Heart left ventricle (tissue), 16 donors: ENCODE results near the gene LASP1. TPM values are rescaled to one million over a fixed set of nuclear protein-coding genes. Genes with fewer than 3 reads are reported as not detected.

Experiments used
- ATAC-seq, 4 donors: fragments of 200-7000 bp; cut with Tn5 transposase; one replicate each; pipeline ENCODE4 v1.9.1; 2020 to 2022; ENCODE audit warnings: moderate library complexity in 4 of 4, mild to moderate bottlenecking in 3 of 4, moderate number of reproducible peaks in 1 of 4
- DNase-seq, 5 donors: peaks; one replicate each; pipeline ENCODE4 v3.0.0-alpha.2; 2020
- H3K27ac ChIP-seq, 12 donors: fragments of 200-600 bp; sonication (generic) in 4 of 12; one replicate each; pipeline versions ENCODE4 v1.5.0 to v1.8.0; 2016 to 2022; ENCODE audit warnings: mild to moderate bottlenecking in 2 of 12
- H3K27me3 ChIP-seq, 9 donors: fragments of 200-600 bp; sonication (generic) in 2 of 9; one replicate each; pipeline versions ENCODE4 v1.5.1 to v1.8.0; 2016 to 2022; ENCODE audit warnings: mild to moderate bottlenecking in 3 of 9
- H3K36me3 ChIP-seq, 9 donors: fragments of 200-600 bp; sonication (generic) in 2 of 9; one replicate each; pipeline versions ENCODE4 v1.5.0 to v1.8.0; 2018 to 2022; ENCODE audit warnings: mild to moderate bottlenecking in 2 of 9
- H3K4me1 ChIP-seq, 12 donors: fragments of 200-600 bp; sonication (generic) in 4 of 12; one replicate each; pipeline versions ENCODE4 v1.5.0 to v1.8.0; 2016 to 2022; ENCODE audit warnings: mild to moderate bottlenecking in 3 of 12
- H3K4me3 ChIP-seq, 12 donors: fragments of 200-600 bp; sonication (generic) in 4 of 12; one replicate each; pipeline versions ENCODE4 v1.5.0 to v1.8.0; 2017 to 2022; ENCODE audit warnings: mild to moderate bottlenecking in 9 of 12, moderate library complexity in 4 of 12
- H3K9me3 ChIP-seq, 12 donors: fragments of 200-600 bp; sonication (generic) in 4 of 12; one replicate each; pipeline versions ENCODE4 v1.5.0 to v1.8.0; 2016 to 2022; ENCODE audit warnings: mild to moderate bottlenecking in 1 of 12
- CTCF ChIP-seq, 12 donors: fragments of 200-600 bp; sonication (generic) in 4 of 12; IDR thresholded peaks; one replicate each; pipeline versions ENCODE4 v1.5.0 to v1.8.0; 2018 to 2022; ENCODE audit warnings: antibody characterized with exemption in 12 of 12, mild to moderate bottlenecking in 5 of 12
- POLR2A ChIP-seq, 2 donors: fragments of 450-650 bp; IDR thresholded peaks; one replicate each; pipeline ENCODE4 v1.6.1; 2017; ENCODE audit warnings: antibody characterized with exemption in 2 of 2, mild to moderate bottlenecking in 2 of 2, moderate library complexity in 2 of 2
- WGBS, 4 donors: extraction: QIAGEN DNeasy Blood & Tissue Kit in 2 of 4; methylation state at CpG; one replicate each; pipeline versions ENCODE4 v1.1.5 to v1.1.7; 2013 to 2018; 5-methylcytosine and 5-hydroxymethylcytosine counted together
- intact Hi-C, 10 donors: fragments of 100-400 bp; cut with DNase I; formaldehyde crosslinking; loops; one replicate each; pipeline versions ENCODE4 v1.11.1 to v1.14.2; 2022
- polyA plus RNA-seq, 2 donors: library from polyadenylated mRNA; stranded (reverse); fragments of 200-250 nt; gene quantifications; one replicate each; pipeline ENCODE4 v1.2.3, GENCODE V29; 2013
- total RNA-seq, 9 donors: library from RNA; depleted of rRNA in 2 of 9; stranded (reverse); fragments of >200 nt in 2 of 9; fragmentation: NEBNext Ultra II Directional in 3 of 9; extraction: Animal tissue kit (Norgen Biotek cat#: 25700) in 3 of 9; gene quantifications; one replicate each; pipeline versions ENCODE4 v1.1.0 to v1.2.4, GENCODE V29; 2016 to 2023
- donor health status: ischemic (EF 13 %, LVEDD 7.1; RV severe dilation, severe dysfunction).
- donor health status: healthy with polysubstance abuse.
- donor health status: DM: no; HTN: yes; CAD: no.
- donor health status: DM: no; HTN: no; CAD: no.
- donor health status: ischemic (EF 25% LVEDD 6.9; RV normal size, moderate dysfunction).
- donor health status: ischemic (EF 25% LVEDD 5.7; RV mildly dilated, moderate dysfunction).
- donor health status: healthy.
- donor health status: DM: yes; HTN: yes; CAD: no.
- donor health status: ischemic (EF 35%, LVEDD 5.7; RV mildly dilated, moderate dysfunction).
- donor health status: nonischemic (EF 11% LVEDD 7.7; RV severe dilation, severe dysfunction).
- donor health status: DM: yes; HTN: yes; CAD: no.
- donor health status: PGD.
- donor health status: ischemic (EF 29% LVEDD 5.4; RV normal size, mild dysfunction).
- donor health status: nonischemic (EF 23%, LVEDD 6.1; RV moderate dilation, normal function).

LASP1 gene
- total and polyA plus RNA-seq, 11 donors, result 18.2 to 88.2 (median 26.7) TPM

GRCh38 chr17:38889745-38890409 is 20.0 kb downstream of the LASP1 start:
- intact Hi-C loops, result no loop called here
- no peak for DNase-seq
- WGBS, 4 donors, result 82 to 88% (median 85%) methylated on average over 11 to 12 of the region's 12 CpGs
- Histone ChIP-seq H3K36me3 (peaks cover 0 to 84% (median 61%) of the 10 kb centered on the region in 9 donors), H3K27ac (peak overlapping the region in 2 of 12 donors; percentile 4 to 52), H3K9me3 (no peaks in the 10 kb centered on the region), H3K4me3 (no peak overlapping the region), H3K27me3 (no peaks in the 10 kb centered on the region), H3K4me1 (peaks cover 17 to 85% (median 52%) of the 10 kb centered on the region in 12 donors)
- no peak for ATAC-seq
- TF ChIP-seq POLR2A (IDR thresholded peaks at IDR 0.05), result no peak
- TF ChIP-seq CTCF (IDR thresholded peaks at IDR 0.05), result no peak

- no peak for DNase-seq
- 83 to 93% (median 88%) methylated on average over 7 to 8 of the region's 8 CpGs for WGBS, 4 donors
- peaks cover 14 to 84% (median 48%) of the 10 kb centered on the region in 12 donors for H3K4me1 ChIP-seq
Measured at GRCh38 chr17:38890410-38890746, 20.5 kb downstream of the LASP1 start.

GRCh38 chr17:38891441-38891840 is 21.6 kb downstream of the LASP1 start:
- ATAC-seq (no peak), DNase-seq (no peak)
- Histone ChIP-seq H3K4me1 (peaks cover 8 to 84% (median 49%) of the 10 kb centered on the region in 12 donors), H3K36me3 (peaks cover 0 to 87% (median 69%) of the 10 kb centered on the region in 9 donors), H3K27ac (peak overlapping the region in 1 of 12 donors; percentile 52), H3K27me3 (no peaks in the 10 kb centered on the region), H3K9me3 (no peaks in the 10 kb centered on the region), H3K4me3 (no peak overlapping the region)
- intact Hi-C loops, result no loop called here
- TF ChIP-seq POLR2A (IDR thresholded peaks at IDR 0.05), result no peak
- WGBS, 4 donors, result 85 to 87% (median 86%) methylated on average over 8 of the region's 8 CpGs

More at GRCh38 chr17:38890410-38890746, 20.5 kb downstream of the LASP1 start:
- no peaks in the 10 kb centered on the region for H3K9me3 ChIP-seq
- TF ChIP-seq POLR2A (IDR thresholded peaks at IDR 0.05), result no peak
- H3K4me3 ChIP-seq, result no peak overlapping the region
- H3K36me3 ChIP-seq, result peaks cover 0 to 84% (median 63%) of the 10 kb centered on the region in 9 donors
- intact Hi-C loops, result no loop called here
- H3K27ac ChIP-seq, result peak overlapping the region in 2 of 12 donors; percentile 4 to 52
- no peaks in the 10 kb centered on the region for H3K27me3 ChIP-seq
- ATAC-seq, result no peak

- Histone ChIP-seq H3K9me3 (no peaks in the 10 kb centered on the region), H3K4me3 (no peak overlapping the region), H3K27ac (peak overlapping the region in 1 of 12 donors; percentile 52), H3K4me1 (peaks cover 13 to 85% (median 49%) of the 10 kb centered on the region in 12 donors), H3K27me3 (no peaks in the 10 kb centered on the region), H3K36me3 (peaks cover 0 to 87% (median 67%) of the 10 kb centered on the region in 9 donors)
- TF ChIP-seq POLR2A (IDR thresholded peaks at IDR 0.05) (no peak), CTCF (IDR thresholded peaks at IDR 0.05) (no peak)
- no peak for ATAC-seq
- WGBS, 4 donors, result 86 to 92% (median 88%) methylated on average over 4 of the region's 4 CpGs
- DNase-seq, result no peak
- intact Hi-C loops, result no loop called here
Measured at GRCh38 chr17:38892083-38892482, 22.2 kb downstream of the LASP1 start.

- ATAC-seq, result no peak
- no peaks in the 10 kb centered on the region for H3K9me3 ChIP-seq
- peaks cover 17 to 86% (median 49%) of the 10 kb centered on the region in 12 donors for H3K4me1 ChIP-seq
- no peak for DNase-seq
- intact Hi-C loops, result no loop called here
- H3K36me3 ChIP-seq, result peaks cover 0 to 87% (median 62%) of the 10 kb centered on the region in 9 donors
- no peaks in the 10 kb centered on the region for H3K27me3 ChIP-seq
- no peak overlapping the region for H3K4me3 ChIP-seq
- WGBS, 4 donors, result 85 to 95% (median 87%) methylated on average over 3 to 13 of the region's 13 CpGs
- H3K27ac ChIP-seq, result peak overlapping the region in 3 of 12 donors; percentile 73 to 85 (median 79)
- no peak for TF ChIP-seq POLR2A (IDR thresholded peaks at IDR 0.05)
- no peak for TF ChIP-seq CTCF (IDR thresholded peaks at IDR 0.05)
Measured at GRCh38 chr17:38892620-38893019, 22.8 kb downstream of the LASP1 start.
